HepG2 (cell line): Measurements from ENCODE around the gene SLIT1. TPM values are rescaled to one million over a fixed set of nuclear protein-coding genes. Genes with fewer than 3 reads are reported as not detected.

Experiments
- ATAC-seq: fragments of 200-7000 bp; cut with Tn5 transposase; 3 replicates; pipeline ENCODE4 v1.9.1; 2020; ENCODE audit warnings: mild to moderate bottlenecking, moderate library complexity
- BruUV-seq: library from RNA; stranded (reverse); fragments of 400-500 nt; replicated peaks from 2 replicates; lab custom pipeline; 2021; lab: Mats Ljungman, UMichigan
- CTCF ChIA-PET: fragments of 300-600 bp; formaldehyde crosslinking; extraction: SDS; loops from one replicate; lab custom pipeline; 2021; ENCODE audit warnings: low total read pairs, inconsistent platforms, low intra/inter-chr PET ratio; lab: Yijun Ruan, JAX
- POLR2A ChIA-PET: fragments of 350-600 bp; sonication (Branson Sonifier 250); formaldehyde crosslinking; loops from one replicate; lab custom pipeline; 2020; ENCODE audit warnings: antibody characterized with exemption, inconsistent platforms; lab: Yijun Ruan, JAX
- DNase-seq: peaks from one replicate; pipeline ENCODE4 v3.0.0-alpha.2; 2015; ENCODE audit warnings: low spot score
- FAIRE-seq: peaks from 3 replicates; lab custom pipeline; 2011; peaks lifted over from hg19 to GRCh38; lab: Jason Lieb, UNC
- H2AFZ ChIP-seq: one replicate; pipeline ENCODE4 v1.6.1; 2011; ENCODE audit warnings: low read length, inconsistent platforms
- H3K27ac ChIP-seq: fragments of 300-600 bp; 3 replicates; pipeline ENCODE4 v1.8.0; 2011; ENCODE audit warnings: mixed run types, mild to moderate bottlenecking, mixed read lengths, low read length, inconsistent platforms; ENCODE audit not compliant: insufficient read depth; ENCODE audit errors: extremely low read length
- H3K27me3 ChIP-seq, 2 experiments: fragments of 200-600 bp in 1 of 2; 2 replicates in 1 of 2; 3 replicates in 1 of 2; pipeline versions ENCODE4 v1.6.0 to v1.8.0; 2011; ENCODE audit warnings: low read length in 2 of 2, mild to moderate bottlenecking in 2 of 2, moderate library complexity in 2 of 2, inconsistent platforms in 1 of 2; ENCODE audit not compliant: insufficient read depth in 2 of 2, control insufficient read depth in 1 of 2
- H3K36me3 ChIP-seq, 2 experiments: fragments of 200-600 bp in 1 of 2; replicated peaks in 1 of 2; 2 replicates in 1 of 2; 3 replicates in 1 of 2; pipeline versions ENCODE4 v1.5.1 to v1.8.0; 2011; ENCODE audit warnings: low read length in 2 of 2, inconsistent platforms in 1 of 2; ENCODE audit not compliant: insufficient read depth in 2 of 2, control insufficient read depth in 1 of 2
- H3K4me1 ChIP-seq: 2 replicates; pipeline ENCODE4 v1.5.1; 2012; ENCODE audit warnings: low read length, inconsistent platforms; ENCODE audit not compliant: insufficient read depth
- H3K4me2 ChIP-seq: 2 replicates; pipeline ENCODE4 v1.6.0; 2011; ENCODE audit warnings: low read depth, low read length, inconsistent platforms
- H3K4me3 ChIP-seq, 3 experiments: fragments of 200-600 bp in 1 of 3; sonication (generic), shearing (Covaris generic) in 1 of 3; replicated peaks in 1 of 3; 2 replicates each; pipeline ENCODE4 v1.5.1; 2011 to 2016; ENCODE audit warnings: low read length in 3 of 3, inconsistent platforms in 2 of 3, low read depth in 2 of 3, mild to moderate bottlenecking in 2 of 3, control low read depth in 1 of 3, mixed read lengths in 1 of 3; ENCODE audit not compliant: insufficient read depth in 1 of 3
- H3K79me2 ChIP-seq: one replicate; pipeline ENCODE4 v1.6.1; 2011; ENCODE audit warnings: low read length, inconsistent platforms; ENCODE audit not compliant: insufficient read depth
- H3K9ac ChIP-seq: 2 replicates; pipeline ENCODE4 v1.6.0; 2011; ENCODE audit warnings: mild to moderate bottlenecking, low read depth, low read length, inconsistent platforms; ENCODE audit not compliant: insufficient read depth
- H3K9me3 ChIP-seq: 2 replicates; pipeline ENCODE4 v1.5.1; 2012; ENCODE audit warnings: mild to moderate bottlenecking, low read length
- H4K20me1 ChIP-seq: 2 replicates; pipeline ENCODE4 v1.6.0; 2011; ENCODE audit warnings: inconsistent platforms, mild to moderate bottlenecking, low read length, moderate library complexity; ENCODE audit not compliant: insufficient read depth
- ARID5B ChIP-seq: IDR thresholded peaks from 2 replicates; pipeline ENCODE4 v1.4.0; 2020; ENCODE audit warnings: mild to moderate bottlenecking, missing genetic modification reagents
- GABPA ChIP-seq, 2 experiments: IDR thresholded peaks; 2 replicates each; pipeline ENCODE4 v1.6.1; 2011 to 2016; ENCODE audit warnings: low read depth in 2 of 2, low read length in 1 of 2, missing biosample characterization in 1 of 2, missing genetic modification characterization in 1 of 2
- GTF3A ChIP-seq: sonication (generic); formaldehyde crosslinking; conservative IDR thresholded peaks from 2 replicates; pipeline ENCODE4 v1.4.0; 2020; ENCODE audit warnings: mild to moderate bottlenecking, missing genetic modification reagents
- KMT2A ChIP-seq: sonication (generic); formaldehyde crosslinking; IDR thresholded peaks from 2 replicates; pipeline ENCODE4 v1.4.0; 2020; ENCODE audit warnings: missing genetic modification reagents
- RXRB ChIP-seq: IDR thresholded peaks from 2 replicates; pipeline ENCODE4 v1.6.1; 2016; ENCODE audit warnings: borderline replicate concordance, missing genetic modification reagents, missing compliant biosample characterization
- SIX4 ChIP-seq: sonication (generic); formaldehyde crosslinking; IDR thresholded peaks from 2 replicates; pipeline ENCODE4 v1.4.0; 2020; ENCODE audit warnings: missing genetic modification reagents
- TSC22D2 ChIP-seq: sonication (generic); formaldehyde crosslinking; IDR thresholded peaks from 2 replicates; pipeline ENCODE4 v1.5.1; 2020; ENCODE audit warnings: missing genetic modification reagents, mild to moderate bottlenecking, borderline replicate concordance
- ZBTB42 ChIP-seq: sonication (generic); formaldehyde crosslinking; IDR thresholded peaks from 2 replicates; pipeline ENCODE4 v1.5.0; 2020; ENCODE audit warnings: mild to moderate bottlenecking, missing genetic modification reagents
- ZBTB43 ChIP-seq: sonication (generic); formaldehyde crosslinking; conservative IDR thresholded peaks from 2 replicates; pipeline ENCODE4 v1.4.0; 2020; ENCODE audit warnings: missing genetic modification reagents
- ZNF17 ChIP-seq: sonication (generic); formaldehyde crosslinking; IDR thresholded peaks from 2 replicates; pipeline ENCODE4 v1.5.0; 2020; ENCODE audit warnings: mild to moderate bottlenecking, missing genetic modification reagents
- ZNF282 ChIP-seq: fragments of 450-650 bp; IDR thresholded peaks from 2 replicates; pipeline ENCODE4 v1.6.1; 2018; ENCODE audit not compliant: partially characterized antibody
- ZNF510 ChIP-seq: sonication (generic); formaldehyde crosslinking; IDR thresholded peaks from 2 replicates; pipeline ENCODE4 v1.4.0; 2020; ENCODE audit warnings: low read depth, mild to moderate bottlenecking, missing genetic modification reagents
- ZNF572 ChIP-seq: sonication (generic); formaldehyde crosslinking; IDR thresholded peaks from 2 replicates; pipeline ENCODE4 v1.5.1; 2020; ENCODE audit warnings: mild to moderate bottlenecking, missing genetic modification reagents
- WGBS: methylation state at CpG from one replicate; pipeline ENCODE4 v1.1.6; 2017; ENCODE audit warnings: low lambda C conversion rate; 5-methylcytosine and 5-hydroxymethylcytosine counted together
- in situ Hi-C: cut with HindIII; loops from 2 replicates; pipeline ENCODE4 v1.10.0; 2017; ENCODE audit warnings: low pct_unique_long_range_greater_than_20kb; ENCODE audit not compliant: extremely low pct_ligation_motif_present
- intact Hi-C: fragments of 100-400 bp; cut with micrococcal nuclease; formaldehyde crosslinking; loops from one replicate; pipeline ENCODE4 v1.10.0; 2022; ENCODE audit not compliant: unreplicated experiment
- polyA plus RNA-seq, 8 experiments: library from polyadenylated mRNA; depleted of rRNA in 3 of 8; stranded (reverse) in 7 of 8; unstranded in 1 of 8; fragments of >200 nt; fragmentation: Illumina TruSeq in 4 of 8; extraction: Trizol in 4 of 8; gene quantifications; 2 replicates each; pipeline versions ENCODE4 v1.2.1 to v1.2.3, GENCODE V29; 2011 to 2016; ENCODE audit warnings: low read depth in 4 of 8, missing spikeins in 1 of 8, mixed read lengths in 1 of 8; ENCODE audit not compliant: insufficient read depth in 1 of 8
- total RNA-seq, 5 experiments: library from RNA; depleted of rRNA; stranded (reverse); fragments of >200 nt; fragmentation: Illumina TruSeq; extraction: Trizol; gene quantifications; 2 replicates each; pipeline ENCODE4 v1.2.3, GENCODE V29; 2016; ENCODE audit warnings: low read depth in 1 of 5
- TF ChIP-seq, protein P1 (sequence below): sonication (generic); formaldehyde crosslinking; IDR thresholded peaks from 2 replicates; pipeline ENCODE4 v1.5.0; 2020; ENCODE audit warnings: mild to moderate bottlenecking, missing genetic modification reagents
- TF ChIP-seq, protein P2 (sequence below): sonication (generic); IDR thresholded peaks from 2 replicates; pipeline ENCODE4 v1.6.1; 2016; ENCODE audit warnings: low read depth, borderline replicate concordance
- TF ChIP-seq, protein P3 (sequence below): sonication (generic); formaldehyde crosslinking; IDR thresholded peaks from 2 replicates; pipeline ENCODE4 v1.8.0; 2023; ENCODE audit warnings: mild to moderate bottlenecking, missing genetic modification reagents

Gene SLIT1
- total and polyA plus RNA-seq, 2 of the 13 experiments (the other 11 are each of a cell fraction or from before 2014, with no cell fraction given): 0.09 to 0.33 TPM

- no peaks in the 10 kb centered on the region for H3K9me3 ChIP-seq
- no TSS peak for BruUV-seq
- in situ Hi-C loops (no loop called here), intact Hi-C loops (no loop called here)
- ChIA-PET CTCF (no interaction called here), POLR2A (no interaction called here)
- ATAC-seq: no peak
- H4K20me1 ChIP-seq: no peaks in the 10 kb centered on the region
- no peak overlapping the region for H3K4me3 ChIP-seq
- H3K4me1 ChIP-seq: peaks cover 8% of the 10 kb centered on the region
- no peak for DNase-seq
- H3K36me3 ChIP-seq: no peaks in the 10 kb centered on the region
- no peak overlapping the region for H2AFZ ChIP-seq
- no peak overlapping the region for H3K4me2 ChIP-seq
- no peak overlapping the region for H3K27ac ChIP-seq
- FAIRE-seq: no peak
- no peaks in the 10 kb centered on the region for H3K79me2 ChIP-seq
- 73% methylated on average over 3 of the region's 3 CpGs for WGBS
- H3K9ac ChIP-seq: no peak overlapping the region
- no peaks in the 10 kb centered on the region for H3K27me3 ChIP-seq
- TF ChIP-seq KMT2A (CRISPR knock-in tag) (no peak), ZBTB42 (CRISPR knock-in tag) (no peak), ZNF17 (no peak), ZNF510 (CRISPR knock-in tag) (no peak), RXRB (CRISPR knock-in tag) (no peak), TSC22D2 (CRISPR knock-in tag) (no peak), ARID5B (no peak), ZBTB43 (no peak), GABPA (IDR thresholded peaks at IDR 0.05; ENCODE audit: low read depth, low read length) (no peak), GABPA (CRISPR knock-in tag; IDR thresholded peaks at IDR 0.05; ENCODE audit: low read depth) (no peak), SIX4 (CRISPR knock-in tag) (no peak), GTF3A (CRISPR knock-in tag) (no peak), ZNF282 (no peak), ZNF572 (no peak)
- TF ChIP-seq, protein P1, sequence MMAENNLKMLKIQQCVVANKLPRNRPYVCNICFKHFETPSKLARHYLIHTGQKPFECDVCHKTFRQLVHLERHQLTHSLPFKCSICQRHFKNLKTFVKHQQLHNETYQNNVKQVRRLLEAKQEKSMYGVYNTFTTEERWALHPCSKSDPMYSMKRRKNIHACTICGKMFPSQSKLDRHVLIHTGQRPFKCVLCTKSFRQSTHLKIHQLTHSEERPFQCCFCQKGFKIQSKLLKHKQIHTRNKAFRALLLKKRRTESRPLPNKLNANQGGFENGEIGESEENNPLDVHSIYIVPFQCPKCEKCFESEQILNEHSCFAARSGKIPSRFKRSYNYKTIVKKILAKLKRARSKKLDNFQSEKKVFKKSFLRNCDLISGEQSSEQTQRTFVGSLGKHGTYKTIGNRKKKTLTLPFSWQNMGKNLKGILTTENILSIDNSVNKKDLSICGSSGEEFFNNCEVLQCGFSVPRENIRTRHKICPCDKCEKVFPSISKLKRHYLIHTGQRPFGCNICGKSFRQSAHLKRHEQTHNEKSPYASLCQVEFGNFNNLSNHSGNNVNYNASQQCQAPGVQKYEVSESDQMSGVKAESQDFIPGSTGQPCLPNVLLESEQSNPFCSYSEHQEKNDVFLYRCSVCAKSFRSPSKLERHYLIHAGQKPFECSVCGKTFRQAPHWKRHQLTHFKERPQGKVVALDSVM (CRISPR knock-in tag): no peak
- TF ChIP-seq, protein P2, sequence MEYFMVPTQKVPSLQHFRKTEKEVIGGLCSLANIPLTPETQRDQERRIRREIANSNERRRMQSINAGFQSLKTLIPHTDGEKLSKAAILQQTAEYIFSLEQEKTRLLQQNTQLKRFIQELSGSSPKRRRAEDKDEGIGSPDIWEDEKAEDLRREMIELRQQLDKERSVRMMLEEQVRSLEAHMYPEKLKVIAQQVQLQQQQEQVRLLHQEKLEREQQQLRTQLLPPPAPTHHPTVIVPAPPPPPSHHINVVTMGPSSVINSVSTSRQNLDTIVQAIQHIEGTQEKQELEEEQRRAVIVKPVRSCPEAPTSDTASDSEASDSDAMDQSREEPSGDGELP: no peak
- TF ChIP-seq, protein P3, sequence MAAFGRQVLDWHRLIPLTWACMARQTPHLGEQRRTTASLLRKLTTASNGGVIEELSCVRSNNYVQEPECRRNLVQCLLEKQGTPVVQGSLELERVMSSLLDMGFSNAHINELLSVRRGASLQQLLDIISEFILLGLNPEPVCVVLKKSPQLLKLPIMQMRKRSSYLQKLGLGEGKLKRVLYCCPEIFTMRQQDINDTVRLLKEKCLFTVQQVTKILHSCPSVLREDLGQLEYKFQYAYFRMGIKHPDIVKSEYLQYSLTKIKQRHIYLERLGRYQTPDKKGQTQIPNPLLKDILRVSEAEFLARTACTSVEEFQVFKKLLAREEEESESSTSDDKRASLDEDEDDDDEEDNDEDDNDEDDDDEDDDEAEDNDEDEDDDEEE (CRISPR knock-in tag): no peak
These were observed 31.5 kb upstream of the SLIT1 start for GRCh38 chr10:97217299-97217698.
